ENCODE data around the gene AKT1S1.

Gene AKT1S1

GRCh38 chr19:49866933-49867782 is 10.0 kb downstream of the AKT1S1 start, which contains the start of gene PNKP:
PNKP (minus strand) TSS chr19:49867576; CDS start chr19:49867204, 372 bp downstream.
- DNase-seq (ENCODE audit: low read depth), result peak; percentile 86

DNA sequence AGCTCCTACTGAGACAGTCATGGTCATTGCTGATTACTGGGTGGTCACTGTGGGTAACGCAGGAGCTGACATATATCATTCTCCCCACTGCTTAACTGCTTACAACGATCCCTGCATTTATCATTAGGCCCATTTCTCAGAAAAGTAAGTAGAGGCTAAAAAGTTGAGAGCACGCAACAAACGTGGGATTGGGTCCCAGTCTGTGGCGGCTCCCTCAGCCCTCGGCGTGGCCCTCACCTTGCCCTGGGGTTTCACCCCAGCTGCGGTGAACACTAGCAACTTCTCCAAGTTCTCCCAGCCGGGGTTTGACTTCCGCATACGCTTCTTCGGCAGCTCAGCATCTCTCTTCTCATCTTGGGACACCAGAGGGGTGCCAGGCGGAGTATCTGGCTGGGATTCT is 12.3 kb downstream of the AKT1S1 start:
- no peak for DNase-seq (ENCODE audit: low read depth)

- no peak for DNase-seq (ENCODE audit: low read depth)
Measured at GRCh38 chr19:49863935-49864320, 13.2 kb downstream of the AKT1S1 start.

- no peak for DNase-seq (ENCODE audit: low read depth)
Measured at GRCh38 chr19:49863254-49863934, 13.8 kb downstream of the AKT1S1 start.

DNA sequence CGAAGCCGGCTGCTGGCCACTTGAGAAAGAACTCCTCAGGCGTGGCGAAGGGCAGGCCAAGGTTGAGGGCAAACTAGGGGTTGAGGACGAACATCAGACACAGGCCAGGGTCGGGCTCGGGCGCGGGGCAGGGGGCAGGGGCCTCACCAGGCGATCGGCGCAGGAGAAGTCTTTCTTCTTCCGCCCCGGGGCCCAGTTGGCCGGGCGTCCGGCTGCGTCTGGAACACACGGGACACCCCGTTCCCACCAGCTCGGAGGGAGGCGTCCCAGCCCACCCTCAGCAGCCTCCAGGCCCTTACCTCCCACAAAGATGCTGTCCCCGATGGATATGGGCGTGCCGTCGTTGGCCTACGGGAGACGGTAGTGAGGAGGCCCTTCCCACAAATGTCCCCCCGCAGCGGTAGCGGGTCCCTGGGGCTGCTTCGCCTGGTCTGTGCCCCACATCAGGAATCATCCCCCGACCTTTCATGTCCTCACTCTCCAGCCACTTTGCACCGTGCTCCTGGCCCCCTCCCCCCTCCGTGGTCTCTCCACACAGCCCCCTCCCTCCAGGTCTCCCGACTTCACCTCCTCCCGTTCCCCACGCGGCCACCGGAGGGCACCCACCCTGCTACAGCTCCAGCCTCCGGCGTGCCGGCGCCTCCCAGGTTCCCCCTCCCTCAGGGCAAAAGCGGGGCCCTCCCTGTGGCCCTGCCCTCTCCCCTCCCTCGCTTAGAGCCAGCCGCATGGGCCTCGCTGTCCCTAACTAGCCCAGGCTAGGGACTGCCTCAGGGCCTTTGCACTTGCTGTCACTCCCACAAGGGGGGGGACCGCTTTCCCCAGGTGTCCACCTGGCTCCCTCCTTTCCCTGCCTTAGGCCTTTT is 14.5 kb downstream of the AKT1S1 start:
- DNase-seq (ENCODE audit: low read depth), result no peak

GRCh38 chr19:49861541-49862378 is 15.4 kb downstream of the AKT1S1 start:
- DNase-seq (ENCODE audit: low read depth), result no peak

- no peak for DNase-seq (ENCODE audit: low read depth)
Measured at GRCh38 chr19:49861107-49861506, 16.0 kb downstream of the AKT1S1 start.

DNA sequence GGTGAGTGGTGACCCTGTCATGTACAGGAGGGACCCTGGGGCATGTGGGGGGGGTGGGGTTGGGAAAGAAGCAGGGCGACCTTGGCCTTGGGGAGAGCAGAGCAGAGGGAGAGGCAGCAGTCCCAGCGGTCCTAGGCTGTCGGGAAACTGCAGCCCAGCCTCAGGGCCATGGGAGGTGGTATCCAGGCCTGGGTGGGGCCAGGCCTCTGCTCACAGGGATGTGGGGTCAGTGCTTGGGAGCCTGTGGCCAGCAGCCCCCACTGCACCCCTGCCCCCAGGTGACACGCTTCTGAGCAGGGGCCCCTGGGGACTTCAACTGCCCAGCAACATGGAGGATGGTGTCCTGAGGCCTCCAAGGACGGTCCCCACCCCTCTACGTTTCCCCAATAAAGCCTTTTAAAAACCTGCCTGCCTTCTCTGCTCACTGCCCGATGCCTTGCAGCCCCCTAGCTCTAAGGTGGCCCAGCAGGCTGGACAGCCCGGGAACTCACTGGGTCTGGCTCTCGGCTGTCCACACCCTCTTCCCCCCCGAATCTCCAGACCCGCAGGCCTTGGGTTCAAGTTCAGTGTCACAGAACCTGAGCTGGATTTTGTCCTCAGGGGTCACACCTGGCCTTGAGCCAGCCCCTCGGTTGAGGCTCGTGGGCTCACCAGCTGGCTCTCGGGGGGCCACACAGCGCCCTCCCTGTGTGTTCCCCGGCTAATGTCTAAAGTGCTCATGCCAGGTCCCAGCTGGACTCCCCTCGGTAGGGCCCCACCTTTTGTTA is 16.6 kb downstream of the AKT1S1 start:
- DNase-seq (ENCODE audit: low read depth), result no peak

GRCh38 chr19:49859682-49860335 is 17.3 kb downstream of the AKT1S1 start:
- no peak for DNase-seq (ENCODE audit: low read depth)

GRCh38 chr19:49858088-49858985 is 18.8 kb downstream of the AKT1S1 start:
- DNase-seq (ENCODE audit: low read depth), result no peak

- no peak for DNase-seq (ENCODE audit: low read depth)
Measured at GRCh38 chr19:49857838-49858087, 19.4 kb downstream of the AKT1S1 start.

GRCh38 chr19:49857061-49857837 is 19.9 kb downstream of the AKT1S1 start:
- DNase-seq (ENCODE audit: low read depth), result no peak

DNA sequence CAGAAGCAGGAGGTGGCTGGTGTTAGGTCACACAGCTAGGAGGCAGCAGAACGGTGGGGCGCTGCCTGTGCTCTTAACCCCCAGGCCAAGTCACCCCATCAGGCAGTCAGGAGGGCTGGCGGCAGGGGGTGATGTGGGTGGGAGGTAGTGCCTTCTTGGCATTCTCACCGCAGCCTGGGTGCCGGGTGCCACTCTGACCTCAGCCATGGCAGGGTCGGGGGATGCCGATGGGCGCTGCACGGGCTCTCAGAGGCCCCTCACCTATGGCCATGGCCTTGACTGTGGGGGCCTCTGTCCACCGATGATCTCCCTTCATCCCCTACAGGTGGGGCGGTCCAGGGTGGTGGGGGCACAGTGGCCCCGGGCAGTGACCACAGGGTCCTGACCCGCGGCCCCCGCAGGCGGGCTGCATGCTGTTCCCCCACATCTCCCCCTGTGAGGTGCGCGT is 20.6 kb downstream of the AKT1S1 start:
- no peak for DNase-seq (ENCODE audit: low read depth)

DNA sequence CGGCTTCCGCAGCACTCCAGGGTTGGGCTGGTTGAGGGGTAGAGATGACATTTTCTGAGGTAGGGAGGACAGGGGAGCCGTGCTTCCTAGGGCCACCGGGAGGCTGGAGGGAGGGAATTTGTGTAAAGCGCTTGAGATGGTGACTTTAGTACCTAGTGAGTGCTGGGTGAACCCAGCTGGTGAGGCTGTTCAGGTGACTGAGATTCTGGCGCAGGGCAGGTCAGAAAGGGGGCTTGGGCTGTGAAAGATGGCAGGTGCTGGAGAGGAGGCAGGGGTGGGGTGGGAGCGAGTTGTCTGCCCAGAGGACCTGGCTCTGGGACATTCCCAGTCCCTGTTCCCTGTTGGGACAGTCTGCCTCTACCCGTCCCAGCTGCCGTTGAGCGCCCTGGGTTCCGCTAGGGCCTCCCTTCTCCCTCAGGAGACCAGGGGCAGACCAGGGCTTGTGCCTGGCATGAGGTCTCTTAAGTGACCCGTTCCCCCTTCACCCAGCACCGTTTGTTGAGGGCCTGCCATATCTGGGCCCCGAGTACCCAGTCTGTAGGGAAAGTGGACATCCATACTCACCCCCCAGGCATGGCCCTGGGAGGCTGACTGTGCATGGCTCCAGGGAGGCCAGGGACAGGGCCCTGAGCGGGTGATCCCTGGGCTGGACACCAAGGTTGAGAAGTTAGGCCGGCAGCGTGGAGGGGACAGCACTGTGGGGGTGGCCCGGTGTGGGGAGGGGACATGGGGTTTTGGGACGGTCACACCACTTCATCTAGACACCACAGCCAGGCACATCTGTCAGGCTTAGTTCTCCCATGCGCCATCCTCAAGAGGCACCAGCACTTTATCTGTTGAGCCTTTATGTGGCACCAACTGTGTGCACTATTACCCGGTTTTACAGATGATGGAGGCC is 21.2 kb downstream of the AKT1S1 start:
- DNase-seq (ENCODE audit: low read depth), result no peak

- no peak for DNase-seq (ENCODE audit: low read depth)
Measured at GRCh38 chr19:49855277-49855675, 21.9 kb downstream of the AKT1S1 start.

DNA sequence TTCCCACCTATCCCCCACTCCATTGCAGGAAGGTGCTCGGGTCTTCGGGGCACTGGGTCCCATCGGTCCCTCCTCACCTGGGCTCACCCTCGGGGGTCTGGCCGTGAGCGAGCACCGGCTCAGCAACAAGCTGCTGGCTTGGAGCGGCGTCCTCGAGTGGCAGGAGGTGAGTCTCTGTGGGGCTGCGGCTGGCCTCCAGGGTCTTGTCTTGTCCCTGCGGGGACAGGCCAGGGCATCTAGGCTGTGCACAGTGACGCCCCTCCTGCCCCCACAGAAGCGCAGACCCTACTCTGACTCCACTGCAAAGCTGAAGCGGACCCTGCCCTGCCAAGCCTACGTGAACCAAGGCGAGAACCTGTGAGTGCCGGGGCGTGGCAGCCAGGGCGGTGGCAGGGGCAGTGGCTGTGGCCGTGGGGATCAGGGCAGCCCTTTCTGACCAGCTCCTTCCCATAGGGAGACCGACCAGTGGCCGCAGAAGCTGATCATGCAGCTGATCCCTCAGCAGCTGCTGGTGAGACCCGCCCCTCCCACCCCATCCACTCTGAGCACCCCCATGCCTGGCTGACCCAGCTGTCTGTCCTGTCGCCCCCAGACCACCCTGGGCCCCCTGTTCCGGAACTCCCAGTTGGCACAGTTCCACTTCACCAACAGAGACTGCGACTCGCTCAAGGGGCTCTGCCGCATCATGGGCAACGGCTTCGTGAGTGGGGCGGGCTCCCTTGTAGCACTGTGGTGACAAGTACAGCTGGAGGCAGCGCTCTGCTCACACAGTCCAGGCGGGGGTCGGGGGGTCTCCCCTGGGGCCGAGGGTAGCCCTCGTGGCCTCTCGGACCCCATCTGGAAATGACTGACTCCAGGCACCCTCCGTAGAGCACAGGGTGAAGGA is 22.5 kb downstream of the AKT1S1 start:
- no peak for DNase-seq (ENCODE audit: low read depth)

Data from stromal cell of bone marrow (primary cell).